Amniotic epithelial cell (primary cell): ENCODE results near the gene ZSCAN25.
"Not testable (repeated sequence)": the region's sequence is repeated elsewhere in the genome, so short reads cannot be mapped to it uniquely, and the experiment has no call there.

ENCODE experiments used
- DNase-seq: peaks from one replicate; pipeline ENCODE4 v3.0.0-alpha.2; 2010; ENCODE audit warnings: low read depth

The ZSCAN25 gene

DNA sequence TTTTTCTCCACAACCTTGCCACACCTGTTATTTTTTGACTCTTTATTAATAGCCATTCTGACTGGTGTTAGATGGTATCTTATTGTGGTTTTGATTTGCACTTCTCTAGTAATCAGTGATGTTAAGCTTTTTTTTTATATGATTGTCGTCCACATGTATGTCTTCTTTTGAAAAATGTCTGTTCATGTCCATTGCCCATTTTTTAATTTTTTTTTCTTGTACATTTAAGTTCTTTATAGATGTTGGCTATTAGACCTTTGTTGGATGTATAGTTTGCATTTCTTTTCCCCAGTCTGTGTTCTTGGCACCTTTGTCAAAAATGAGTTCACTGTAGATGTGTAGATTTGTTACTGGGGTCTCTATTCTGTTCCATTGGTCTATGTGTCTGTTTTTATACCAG is 28.8 kb downstream of the ZSCAN25 start:
- DNase-seq = no peak

DNA sequence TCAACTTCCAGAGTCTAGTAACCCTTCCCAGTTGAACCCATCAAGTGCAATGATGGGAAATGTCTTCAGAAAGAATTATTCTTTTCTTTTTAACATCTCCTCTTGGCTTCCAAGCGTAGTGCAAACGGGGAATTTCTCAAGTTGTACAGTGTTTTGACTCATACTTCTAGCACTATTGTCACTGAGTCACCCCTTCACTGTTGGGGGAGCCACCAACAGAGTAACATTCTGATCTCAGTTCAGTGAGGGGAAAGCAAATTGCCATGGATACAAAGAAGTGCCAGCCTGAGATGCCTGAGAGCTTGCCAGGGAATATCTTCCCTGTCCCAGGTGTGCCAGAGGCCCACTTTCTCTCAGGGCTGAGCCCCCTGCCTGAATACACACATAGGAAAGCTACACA is 32.1 kb downstream of the ZSCAN25 start:
- DNase-seq = no peak

DNA sequence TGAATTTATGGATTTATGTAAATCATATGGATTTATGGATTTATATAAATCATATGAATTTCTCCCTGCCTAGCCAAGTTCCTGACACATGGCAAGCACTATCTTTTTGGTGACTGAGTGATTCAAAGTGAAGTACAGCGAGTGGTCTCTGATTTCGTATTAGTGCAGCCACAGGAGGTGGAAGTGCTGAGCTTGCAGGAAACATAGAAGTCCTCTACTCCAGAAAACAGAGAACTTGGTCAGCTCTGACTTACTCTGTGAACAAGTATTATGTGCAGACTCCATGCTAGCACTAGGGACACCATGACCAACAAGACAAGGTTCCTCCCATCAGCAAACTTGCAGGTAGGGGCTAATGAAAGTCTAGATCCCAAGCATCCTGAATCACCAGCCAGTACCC is 34.5 kb downstream of the ZSCAN25 start:
- DNase-seq = no peak

DNA sequence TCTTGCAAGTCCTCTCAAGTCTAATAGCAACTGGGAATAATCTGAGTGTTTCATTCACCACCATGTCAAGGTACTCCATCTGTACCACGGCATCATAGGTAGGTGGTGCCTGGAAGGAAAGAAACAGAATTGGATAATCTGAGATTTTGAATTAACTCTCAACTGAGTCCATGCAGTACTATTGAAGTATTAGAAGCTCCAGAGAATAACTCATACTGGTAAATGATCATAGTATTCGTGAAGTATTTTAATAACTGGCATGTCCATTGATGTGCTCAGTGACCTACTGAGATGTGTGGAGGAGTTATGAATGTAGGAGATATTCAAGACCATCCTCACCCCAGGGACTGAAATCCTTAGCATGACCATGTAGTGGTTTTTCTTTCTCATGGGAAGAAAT is 35.9 kb downstream of the ZSCAN25 start:
- DNase-seq = no peak

DNA sequence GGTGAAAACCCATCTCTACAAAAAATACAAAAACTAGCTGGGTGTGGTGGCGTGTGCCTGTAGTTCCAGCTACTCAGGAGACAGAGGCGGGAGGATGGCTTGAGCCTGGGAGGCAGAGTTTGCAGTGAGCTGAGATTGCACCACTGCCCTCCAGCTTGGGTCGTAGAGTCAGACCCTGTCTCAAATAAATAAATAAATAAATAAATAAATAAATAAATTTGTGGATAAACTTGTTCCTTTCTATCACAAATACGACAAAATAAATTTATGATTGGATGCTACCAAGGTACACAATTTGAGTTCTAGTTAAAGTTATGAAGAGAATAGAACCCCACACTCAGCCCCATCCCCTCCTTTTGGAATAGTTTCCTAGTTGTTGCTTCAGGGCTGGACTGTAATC is 36.5 kb downstream of the ZSCAN25 start:
- DNase-seq = not testable (repeated sequence)

DNA sequence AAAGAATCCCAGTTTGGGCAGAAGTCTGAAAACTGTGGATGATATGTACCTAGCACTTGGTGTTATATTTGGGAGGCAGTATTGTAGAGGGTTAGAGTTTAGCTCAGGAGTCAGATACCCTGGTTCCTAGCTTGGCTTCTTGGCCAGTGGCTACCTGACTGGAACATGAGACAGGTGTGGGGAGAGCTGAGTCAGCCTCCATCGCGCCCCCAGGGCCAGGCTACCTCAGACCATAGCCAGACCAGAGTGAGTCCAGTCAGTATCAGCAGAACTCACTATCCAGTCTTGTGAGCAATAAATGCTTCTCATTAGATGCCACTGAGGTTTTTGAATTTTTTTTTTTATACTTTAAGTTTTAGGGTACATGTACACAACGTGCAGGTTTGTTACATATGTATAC is 37.0 kb downstream of the ZSCAN25 start:
- DNase-seq = no peak

DNA sequence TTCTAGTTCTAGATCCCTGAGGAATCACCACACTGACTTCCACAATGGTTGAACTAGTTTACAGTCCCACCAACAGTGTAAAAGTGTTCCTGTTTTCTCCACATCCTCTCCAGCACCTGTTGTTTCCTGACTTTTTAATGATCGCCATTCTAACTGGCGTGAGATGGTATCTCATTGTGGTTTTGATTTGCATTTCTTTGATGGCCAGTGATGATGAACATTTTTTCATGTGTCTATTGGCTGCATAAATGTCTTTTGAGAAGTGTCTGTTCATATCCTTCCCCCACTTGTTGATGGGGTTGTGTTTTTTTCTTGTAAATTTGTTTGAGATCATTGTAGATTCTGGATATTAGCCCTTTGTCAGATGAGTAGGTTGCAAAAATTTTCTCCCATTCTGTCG is 37.9 kb downstream of the ZSCAN25 start:
- not testable (repeated sequence) for DNase-seq

DNA sequence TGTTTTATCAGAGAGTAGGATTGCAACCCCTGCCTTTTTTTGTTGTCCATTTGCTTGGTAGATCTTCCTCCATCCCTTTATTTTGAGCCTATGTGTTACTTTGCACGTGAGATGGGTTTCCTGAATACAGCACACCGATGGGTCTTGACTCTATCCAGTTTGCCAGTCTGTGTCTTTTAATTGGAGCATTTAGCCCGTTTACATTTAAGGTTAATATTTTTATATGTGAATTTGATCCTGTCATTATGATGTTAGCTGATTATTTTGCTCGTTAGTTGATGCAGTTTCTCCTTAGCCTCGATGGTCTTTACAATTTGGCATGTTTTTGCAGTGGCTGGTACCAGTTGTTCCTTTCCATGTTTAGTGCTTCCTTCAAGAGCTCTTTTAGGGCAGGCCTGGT is 41.1 kb downstream of the ZSCAN25 start:
- DNase-seq = not testable (repeated sequence)

DNA sequence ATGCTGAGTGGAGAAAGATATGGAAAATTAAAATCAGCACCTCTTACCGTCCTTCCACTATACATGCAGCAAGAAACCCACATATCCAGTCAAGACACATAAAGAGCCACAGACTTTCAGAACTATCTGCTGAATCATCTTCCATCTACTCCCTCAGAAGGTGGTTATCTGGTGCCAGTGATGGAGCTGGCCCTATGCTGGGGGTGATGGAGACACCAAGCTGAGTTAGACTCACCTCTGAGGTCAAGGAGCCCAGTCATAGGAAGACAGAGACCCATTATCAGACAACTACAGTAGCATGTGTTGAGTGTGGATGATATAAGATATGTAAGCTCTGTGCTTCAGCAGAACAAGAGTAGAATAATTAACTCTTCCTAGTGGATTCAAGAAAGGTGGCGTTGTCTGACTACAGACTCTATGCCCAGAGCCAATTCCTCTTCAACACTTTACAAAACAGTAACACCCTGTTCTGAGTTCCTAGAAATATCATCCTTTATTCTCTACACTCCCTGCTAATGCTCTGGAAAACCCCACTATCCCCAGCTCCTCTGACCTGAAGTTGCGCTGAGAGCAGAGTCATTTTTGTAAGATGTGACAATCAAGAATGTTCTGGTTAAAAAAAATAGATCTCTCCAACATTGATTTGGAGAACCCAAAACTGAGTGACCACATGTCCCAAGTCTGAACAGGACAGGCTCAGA is 48.7 kb downstream of the ZSCAN25 start:
- DNase-seq = no peak

DNA sequence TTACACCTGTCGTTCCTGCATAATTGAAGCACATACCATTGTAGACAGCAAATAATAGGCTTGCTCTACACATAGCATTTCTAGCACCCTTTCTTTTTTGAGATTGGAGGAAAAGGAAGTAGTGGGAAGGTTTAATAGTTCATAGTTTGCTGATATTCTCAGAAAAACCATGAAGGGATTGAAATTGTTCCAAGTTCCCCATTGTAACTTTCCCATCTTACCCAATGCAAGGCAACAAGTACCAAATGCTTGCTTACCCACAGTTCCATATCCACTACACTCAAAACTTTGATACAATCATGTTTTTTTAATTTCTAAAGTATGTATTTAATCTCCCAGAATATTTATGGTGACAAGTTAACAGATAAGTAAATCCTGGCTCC is 49.3 kb downstream of the ZSCAN25 start:
- DNase-seq = no peak

DNA sequence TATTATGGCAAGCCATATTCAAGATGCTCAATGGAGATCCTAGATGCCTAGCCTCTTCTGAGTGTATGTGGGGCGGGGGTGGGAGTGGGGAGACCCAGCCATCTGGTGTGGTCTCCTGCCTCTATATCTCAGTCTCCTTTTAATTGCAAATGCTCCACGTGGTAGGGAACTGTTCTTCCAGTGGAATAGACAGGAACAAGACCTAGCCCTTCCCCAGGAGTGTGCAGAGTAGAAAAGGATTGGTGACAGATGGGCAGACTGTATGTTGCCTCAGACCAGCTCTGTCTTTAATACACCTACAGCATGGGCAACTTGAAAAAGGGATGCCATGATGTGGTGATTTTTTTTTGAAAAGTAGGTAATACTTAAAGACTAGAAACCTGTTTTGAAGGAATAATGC is 50.4 kb downstream of the ZSCAN25 start:
- DNase-seq = no peak

DNA sequence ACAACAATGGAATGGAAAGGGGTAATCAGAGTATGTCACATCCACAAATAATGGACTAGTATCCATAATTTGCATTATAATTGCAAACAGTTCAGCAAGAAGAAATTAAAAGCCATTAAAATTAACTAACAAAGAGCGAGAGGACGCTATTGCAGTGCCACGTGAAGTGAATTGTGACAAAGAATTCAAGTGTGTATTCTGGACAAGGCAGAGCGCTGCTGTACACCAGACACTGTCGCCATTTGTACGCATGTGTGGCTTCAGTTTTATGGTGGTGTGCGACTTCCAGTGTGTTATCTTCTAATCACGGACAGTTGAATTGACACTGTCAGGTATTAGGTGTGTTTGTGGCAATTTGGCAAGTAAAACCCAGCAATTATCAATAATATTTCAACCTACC is 51.8 kb downstream of the ZSCAN25 start:
- no peak for DNase-seq

DNA sequence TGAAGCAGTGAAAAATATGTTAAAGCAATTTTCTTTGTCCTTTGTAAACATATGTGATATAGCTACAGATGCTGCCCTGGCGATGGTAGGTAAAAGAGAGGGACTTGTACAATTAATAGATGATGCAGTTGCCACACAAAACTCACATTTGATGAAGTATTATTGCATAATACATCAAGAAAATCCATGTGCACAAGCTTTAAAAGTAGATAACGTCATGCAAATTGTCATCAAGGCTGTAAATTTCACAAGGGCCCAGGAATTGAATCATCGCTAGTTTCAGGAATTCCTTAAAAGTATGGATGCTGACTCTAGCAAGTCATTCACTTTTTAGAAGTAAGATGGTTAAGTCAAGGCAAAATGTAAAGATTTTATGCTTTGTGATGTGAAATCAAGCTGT is 53.0 kb downstream of the ZSCAN25 start:
- DNase-seq = peak; percentile 50

DNA sequence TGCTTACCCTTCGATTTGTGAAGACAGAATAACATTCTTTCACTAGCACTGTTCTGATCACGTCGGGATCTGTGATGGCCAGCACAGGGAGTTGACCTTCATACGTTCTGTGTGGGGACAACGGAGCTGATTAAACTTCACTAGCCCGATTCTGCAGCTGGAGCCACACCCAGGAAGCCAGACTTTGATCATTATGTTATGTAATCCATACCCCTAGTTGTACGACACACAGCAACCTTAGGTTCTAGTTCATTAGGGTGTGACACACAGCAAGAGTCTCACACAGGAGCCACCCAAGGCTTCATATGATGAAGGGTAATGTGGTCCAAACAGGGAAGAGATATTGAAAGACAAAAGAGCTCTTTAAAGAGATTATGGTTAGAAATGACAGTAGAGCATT is 55.8 kb downstream of the ZSCAN25 start:
- DNase-seq = no peak

DNA sequence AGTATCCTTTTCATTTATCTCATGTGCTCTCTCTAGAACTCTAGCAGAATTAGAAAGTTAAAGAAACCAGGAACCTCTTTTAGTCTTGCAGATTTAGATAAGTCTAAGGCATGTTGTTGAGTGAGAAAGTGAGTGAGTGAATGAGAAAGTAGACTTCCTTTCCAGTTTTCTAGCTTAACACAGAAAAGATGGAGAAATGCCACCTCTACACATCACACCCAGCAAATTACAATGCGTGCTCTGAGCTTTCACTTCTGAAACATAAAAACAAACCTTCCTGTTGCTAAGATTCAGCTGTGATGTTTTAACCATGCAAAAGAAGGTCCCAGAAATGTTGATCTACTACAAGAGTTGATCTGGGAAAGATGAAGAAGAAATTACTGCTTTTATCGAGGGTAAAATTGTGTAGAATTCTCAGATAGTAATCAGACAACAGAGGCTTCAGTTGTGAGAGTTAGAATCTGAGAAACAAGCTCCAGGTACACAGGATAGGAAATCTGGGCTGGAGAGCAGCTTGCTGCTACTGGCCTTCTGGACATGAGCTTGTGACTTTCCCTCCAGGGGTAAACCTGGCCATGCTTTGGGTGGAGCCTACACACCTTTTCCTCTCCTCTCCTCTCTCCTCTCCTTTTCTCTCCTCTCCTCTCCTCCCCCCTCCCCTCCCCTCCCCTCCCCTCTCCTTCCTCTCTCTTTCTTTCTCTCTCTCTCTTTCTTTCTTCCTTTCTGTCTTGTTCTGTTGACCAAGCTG is 58.4 kb downstream of the ZSCAN25 start:
- no peak for DNase-seq

DNA sequence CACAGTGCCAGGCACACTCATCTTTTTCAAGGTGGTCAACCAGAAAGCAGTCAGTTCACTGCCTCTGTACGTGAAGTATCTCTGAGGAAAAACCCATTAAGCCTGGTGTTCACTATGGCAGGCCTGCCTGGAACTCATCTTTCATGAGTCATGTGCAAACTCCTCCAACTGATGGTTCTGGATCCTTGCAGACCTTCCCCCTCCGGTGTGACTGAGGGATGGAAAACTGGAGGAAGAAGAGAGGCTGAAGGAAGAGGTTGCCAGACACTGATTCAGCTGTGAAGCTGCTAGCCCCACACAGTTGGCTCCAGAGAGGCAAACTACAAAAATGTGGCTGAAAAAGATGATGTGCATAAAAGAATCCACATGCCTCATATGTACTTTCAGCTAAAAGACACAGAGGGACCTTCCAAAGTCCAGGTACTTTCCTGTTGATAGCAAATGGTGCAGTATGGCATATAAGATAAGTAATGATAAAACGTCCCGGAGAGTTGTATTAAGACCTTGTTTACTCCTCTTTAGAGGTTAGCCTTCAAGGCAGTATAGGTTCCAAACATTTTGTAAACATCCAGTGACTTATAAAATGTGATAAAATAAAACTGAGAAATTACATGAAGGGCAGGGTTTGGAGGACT is 60.4 kb downstream of the ZSCAN25 start:
- peak; percentile 10 for DNase-seq

DNA sequence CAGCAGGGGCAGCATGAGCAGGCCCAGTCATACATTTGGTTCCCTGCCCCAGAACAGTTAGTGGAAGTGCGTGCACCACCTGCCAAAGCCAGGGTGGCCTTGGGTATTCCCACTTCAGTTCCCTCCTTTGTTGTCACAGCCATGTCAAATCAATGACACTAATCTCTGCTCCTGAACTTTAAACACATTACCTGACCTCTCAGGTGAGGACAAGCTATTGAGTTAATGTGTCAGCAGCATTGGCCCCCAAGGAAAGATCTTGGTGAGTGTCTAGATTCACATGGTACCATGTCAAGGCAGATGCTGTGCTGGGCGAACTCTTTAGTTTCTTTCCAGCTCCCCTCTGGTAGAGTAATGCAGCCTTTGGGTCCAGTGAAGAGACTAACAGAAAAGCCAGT is 60.9 kb downstream of the ZSCAN25 start:
- DNase-seq = no peak

DNA sequence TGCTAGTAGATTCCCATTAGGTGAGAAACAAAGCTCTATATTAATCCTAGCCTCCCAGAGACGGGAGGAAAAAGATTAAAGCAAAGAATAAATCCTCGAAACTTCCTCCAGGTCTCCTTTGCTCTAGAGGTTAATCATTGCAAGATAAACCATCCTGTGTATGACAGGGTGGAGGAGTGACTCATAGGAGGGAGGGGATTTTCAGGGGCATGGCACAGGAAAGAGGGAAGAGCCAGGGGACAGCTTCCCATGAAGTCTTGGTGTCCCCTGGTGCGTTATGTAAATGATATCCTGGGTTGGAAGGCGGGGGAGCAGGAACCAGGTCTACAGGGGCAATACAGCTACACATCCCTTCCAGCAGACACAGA is 62.3 kb downstream of the ZSCAN25 start:
- peak; percentile 51 for DNase-seq

DNA sequence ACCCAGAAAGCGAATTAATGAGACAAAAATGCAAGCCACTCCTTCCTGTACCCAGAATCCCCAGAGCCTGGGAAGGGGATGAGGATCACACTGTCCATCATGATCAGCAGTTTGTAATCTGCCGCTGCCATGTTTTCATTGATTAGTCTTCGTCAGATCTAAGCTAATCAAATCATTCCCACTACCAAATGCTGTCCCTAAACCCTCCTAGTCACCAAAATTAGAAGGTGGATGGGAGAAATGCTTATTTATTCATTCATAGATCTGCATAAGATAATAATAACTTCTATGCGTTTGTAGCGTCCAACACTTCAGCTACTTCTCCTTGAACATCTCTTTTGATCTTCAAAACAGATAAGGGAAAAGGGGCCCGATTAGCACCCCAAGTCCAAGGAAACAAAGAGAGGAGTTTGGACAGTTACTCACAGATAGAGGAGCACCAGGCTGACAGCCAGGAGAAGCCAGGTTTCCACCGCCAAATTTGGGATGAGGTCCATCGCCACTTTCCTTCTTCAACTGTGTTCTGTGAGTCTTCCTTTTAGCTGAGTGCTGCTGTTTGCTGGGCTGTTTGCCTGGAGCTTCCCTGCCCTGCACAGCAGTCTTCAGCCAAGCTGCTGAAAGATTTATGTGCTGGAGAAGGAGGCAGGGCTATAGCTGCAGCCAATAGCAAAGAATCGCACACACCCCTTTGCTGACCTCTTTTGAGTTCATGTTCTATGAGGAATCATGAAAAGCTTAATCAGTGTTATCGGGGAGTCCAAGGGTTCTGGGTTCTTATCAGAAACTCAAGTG is 62.9 kb downstream of the ZSCAN25 start, which contains the start of gene CYP3A5:
CYP3A5 (minus strand) TSS at position 597 of the 792 bp plus-strand sequence; CDS start at position 497, 100 bp downstream.
- peak; percentile 48 for DNase-seq
